Stimulated activated CD8-positive, alpha-beta memory T cell treated with anti-CD3 and anti-CD28 coated beads, Interleukin-12 subunit alpha, Interleukin-12 subunit beta, amount 100 ng/mL, for 24 hours (primary cell): ENCODE data around the gene EAF2.
"Not testable (repeated sequence)": the region's sequence is repeated elsewhere in the genome, so short reads cannot be mapped to it uniquely, and the experiment has no call there.

Source experiments
- DNase-seq: peaks from one replicate; pipeline ENCODE4 v3.0.0-alpha.2; 2020; ENCODE audit errors: extremely low read depth

Gene EAF2

GRCh38 chr3:121834671-121835464 is at the start of gene EAF2, which contains the start of gene IQCB1:
Gene EAF2 (plus strand): TSS chr3:121835209. CDS start chr3:121835286, 77 bp downstream.
Gene IQCB1 (minus strand): TSS chr3:121835060. CDS start chr3:121828960, 6,100 bp downstream.
- peak; percentile 80 for DNase-seq

GRCh38 chr3:121786485-121786884 is 48.5 kb upstream of the EAF2 start:
- no peak for DNase-seq

- no peak for DNase-seq
These were observed 41.9 kb upstream of the EAF2 start for GRCh38 chr3:121793078-121793477.

DNA sequence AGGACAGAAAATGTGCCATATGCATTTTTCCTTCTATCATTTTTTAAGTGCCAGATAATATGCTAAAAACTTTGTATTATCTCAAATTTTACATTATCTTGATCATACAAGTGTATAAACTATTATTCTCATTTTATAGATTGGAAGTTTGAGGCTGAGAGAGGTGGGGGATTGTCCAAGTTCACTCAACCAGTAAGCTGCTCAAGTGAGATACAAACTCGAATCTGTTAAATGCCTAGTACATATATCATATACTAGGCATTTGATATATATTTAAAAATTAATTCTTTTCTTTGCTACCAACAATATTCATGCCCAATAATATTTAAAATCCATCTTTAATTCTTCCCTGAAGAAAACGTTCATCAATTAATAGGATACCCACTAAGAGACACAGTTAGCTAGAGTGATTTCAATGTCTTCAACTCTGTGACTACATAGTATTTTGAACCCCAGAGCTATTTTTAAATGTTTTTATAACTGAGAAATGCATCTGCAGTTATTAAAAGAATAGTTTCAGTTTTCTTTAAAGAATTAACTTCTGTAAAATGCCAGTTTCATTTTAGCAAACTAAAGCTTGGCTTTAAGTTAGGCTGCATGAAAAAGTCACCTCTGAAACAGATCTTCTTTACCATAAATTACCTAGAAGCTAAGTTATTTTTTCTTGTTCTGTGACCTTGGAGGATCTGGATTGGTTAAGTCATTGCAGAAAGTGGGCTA is 40.6 kb upstream of the EAF2 start:
- DNase-seq, result no peak

- DNase-seq, result no peak
These were observed 38.0 kb upstream of the EAF2 start for GRCh38 chr3:121796970-121797369.

DNA sequence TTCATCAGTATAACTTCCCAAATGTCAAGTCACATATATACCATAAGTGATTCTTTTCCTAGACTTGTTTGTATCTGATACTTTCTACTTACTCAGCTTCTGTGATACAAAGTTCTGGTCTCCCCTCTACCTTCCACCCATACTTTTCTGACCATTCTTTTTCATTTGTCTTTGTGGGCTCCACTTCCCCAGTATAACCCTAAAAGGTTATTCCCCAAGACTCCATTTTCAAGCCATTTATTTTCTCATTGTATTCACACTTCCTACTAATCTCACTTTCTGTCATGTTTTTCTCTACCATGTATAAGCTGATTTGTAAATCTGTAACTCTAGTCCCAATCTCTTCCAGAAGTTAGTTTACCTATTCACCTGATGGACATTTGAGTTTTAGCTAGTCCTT is 34.1 kb upstream of the EAF2 start:
- DNase-seq, result no peak

DNA sequence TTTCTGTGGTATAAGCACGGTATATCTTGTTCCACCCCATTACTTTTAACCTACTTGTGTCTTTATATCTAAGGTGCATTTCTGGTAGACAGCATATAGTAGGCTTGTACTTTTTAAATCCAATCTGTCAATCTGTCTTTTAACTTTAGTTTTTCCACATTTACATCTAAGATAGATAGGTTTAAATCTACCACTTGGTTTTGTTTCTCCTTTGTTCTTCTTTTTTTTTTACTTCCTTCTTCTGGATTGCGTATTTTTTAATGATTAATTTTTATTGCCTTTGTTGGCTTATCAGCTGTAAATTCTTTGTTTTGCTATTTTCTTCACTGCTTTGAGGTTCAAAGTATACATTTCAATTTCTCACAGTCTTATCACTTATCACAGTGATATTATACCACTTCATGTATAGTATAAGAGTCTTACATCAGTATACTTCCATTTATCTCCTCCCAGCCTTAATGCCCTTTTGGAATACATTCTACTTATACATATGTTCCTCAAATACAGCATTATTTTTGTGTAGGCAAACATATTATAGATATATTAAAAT is 31.2 kb upstream of the EAF2 start:
- no peak for DNase-seq

- no peak for DNase-seq
These were observed 25.8 kb upstream of the EAF2 start for GRCh38 chr3:121809249-121809648.

- no peak for DNase-seq
These were observed 17.3 kb upstream of the EAF2 start for GRCh38 chr3:121817753-121818152.

DNA sequence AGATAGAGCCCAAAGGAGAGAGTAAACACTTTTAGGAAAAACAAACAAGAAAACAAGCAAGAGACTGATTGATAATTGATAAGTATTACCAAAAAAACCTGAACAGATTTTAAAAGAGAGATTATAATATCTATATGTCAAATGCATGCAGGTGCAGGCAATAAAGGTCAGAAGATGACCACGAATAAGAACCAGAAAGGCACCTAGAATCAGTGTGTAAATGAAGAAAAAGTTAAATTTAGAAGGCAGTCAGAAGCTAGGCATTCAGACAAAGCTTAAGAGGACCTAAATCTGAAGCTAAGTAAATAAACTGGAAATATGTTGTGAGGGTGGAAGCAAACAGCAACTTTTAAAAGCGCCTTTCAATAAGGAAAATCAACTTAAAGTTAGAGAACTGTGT is 16.4 kb upstream of the EAF2 start:
- DNase-seq, result no peak

DNA sequence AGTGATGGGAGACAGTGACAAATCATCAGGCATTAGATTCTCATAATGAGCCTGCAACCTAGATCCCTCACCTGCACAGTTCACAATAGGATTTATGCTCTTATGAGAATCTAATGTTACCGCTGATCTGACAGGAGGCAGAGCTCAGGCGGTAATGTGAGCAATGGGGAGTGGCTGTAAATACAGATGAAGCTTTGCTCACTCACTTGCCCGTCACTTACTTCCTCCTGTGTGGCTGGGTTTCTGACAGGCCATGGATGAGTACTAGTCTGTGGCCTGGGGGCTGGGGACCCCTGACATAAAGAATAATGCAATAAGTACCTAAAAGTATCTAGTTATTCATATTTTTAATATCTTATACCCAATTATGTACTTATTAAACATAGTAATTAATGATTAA is 15.8 kb upstream of the EAF2 start:
- no peak for DNase-seq

DNA sequence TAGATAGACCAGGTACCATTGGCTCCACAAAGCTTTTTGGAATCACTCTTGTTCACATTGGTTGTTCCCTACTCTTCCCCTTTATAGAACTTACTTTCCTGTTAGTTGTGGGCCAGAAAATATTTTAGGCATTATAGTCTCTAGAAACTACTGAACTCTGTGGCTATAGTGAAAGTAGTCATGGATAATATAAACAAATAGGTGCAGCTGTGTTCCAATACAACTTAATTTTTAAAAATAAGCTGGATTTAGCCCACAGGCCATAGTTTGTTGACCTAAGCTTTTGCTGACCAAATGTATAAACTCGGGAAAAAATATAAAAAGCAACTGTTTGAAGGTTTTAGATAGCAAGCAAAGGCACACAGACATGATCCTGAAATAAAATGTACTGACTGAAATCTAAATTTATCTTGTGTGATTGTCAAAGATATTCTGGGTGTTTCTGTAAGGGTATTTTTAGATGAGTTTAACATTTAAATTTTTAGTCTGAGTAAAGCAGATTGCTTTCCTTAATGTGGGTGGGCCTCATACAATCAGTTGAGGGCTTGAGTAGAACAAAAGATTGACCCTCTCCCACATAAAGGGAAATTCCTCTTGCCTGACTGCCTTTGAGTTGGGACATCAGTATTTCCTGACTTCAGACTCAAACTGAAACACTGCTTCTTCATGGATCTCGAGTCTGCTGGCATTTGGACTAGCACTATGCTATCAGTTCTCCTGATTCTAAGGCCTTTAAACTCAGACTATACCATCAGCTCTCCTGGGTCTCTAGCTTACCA is 13.4 kb upstream of the EAF2 start:
- no peak for DNase-seq

DNA sequence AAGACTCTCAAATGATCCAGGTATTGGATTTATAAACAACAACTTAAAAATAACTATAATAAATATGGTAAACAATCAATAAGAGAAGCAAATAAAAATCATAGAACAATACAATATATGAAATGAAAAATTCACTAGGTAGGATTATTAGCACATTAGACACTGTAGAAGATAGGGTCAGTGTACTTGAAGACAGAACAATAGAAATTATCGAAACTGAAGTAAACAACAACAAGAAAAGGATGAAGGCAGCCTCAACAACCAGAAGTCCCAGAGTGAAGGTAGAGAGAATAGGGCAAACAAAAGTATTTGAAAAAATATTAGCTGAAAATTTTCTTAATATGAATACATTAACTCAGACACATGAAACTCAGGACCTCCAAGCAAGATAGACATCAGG is 12.0 kb upstream of the EAF2 start:
- no peak for DNase-seq

DNA sequence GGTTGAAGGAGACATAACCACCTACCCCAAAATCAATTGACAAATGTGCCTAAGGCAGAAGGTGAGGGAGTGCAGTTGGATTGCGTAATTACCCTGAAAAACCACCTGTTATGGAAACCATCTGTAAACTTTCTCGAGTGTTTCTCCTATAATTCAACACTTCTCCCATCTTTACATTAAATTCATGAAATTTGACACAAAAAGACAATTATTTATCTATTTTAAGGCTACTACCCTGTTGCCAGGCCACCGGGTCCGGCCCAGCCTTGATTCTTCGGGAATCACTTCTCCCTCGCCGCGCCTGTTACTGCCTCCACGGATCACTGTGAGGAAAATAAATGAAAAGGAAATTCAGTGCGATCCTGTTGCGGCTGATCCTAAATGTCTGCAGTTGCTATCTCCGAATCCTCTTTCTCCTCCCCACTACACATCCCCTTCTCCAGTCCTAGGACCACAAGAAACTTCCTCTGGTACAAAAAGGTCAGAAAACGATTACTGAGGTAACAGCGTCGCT is 795 bp upstream of the EAF2 start:
- DNase-seq, result no peak

DNA sequence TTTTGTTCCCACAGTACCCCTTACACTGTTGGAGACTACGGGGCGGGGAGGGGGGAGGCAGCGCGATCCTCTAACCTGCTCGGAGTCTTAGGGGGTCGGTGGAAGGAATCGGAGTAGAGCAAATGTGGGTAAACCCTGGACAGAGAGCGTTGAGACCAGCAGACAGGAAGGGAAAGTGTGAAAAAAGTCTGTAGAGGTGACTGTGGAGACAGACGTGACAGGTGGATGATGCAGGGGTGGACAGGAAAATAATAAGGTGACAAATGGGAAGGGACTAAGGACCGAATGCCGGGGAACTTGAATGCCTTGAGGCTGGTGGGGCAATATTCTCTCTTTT is 424 bp downstream of the EAF2 start:
- DNase-seq, result no peak

DNA sequence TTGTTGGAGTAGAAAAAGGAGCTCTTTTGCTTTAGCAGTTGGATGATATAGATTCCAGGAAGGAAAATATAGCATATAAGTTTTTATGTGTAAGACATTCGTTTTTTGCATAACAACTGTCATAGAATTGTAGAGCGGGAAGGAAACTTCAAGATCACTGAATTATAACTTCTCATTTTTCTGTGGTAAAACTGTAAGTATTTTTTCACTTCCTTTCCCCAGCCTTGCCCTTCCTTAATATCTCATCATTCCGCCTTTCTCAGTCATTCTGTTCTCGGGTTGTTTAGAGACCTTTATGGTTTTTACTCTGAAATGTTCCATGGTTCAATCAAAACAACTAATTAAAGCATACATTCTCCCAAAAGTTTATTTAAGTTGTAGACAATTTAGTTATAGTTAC is 1.1 kb downstream of the EAF2 start:
- DNase-seq, result no peak

- no peak for DNase-seq
These were observed 1.5 kb downstream of the EAF2 start for GRCh38 chr3:121836481-121836880.

DNA sequence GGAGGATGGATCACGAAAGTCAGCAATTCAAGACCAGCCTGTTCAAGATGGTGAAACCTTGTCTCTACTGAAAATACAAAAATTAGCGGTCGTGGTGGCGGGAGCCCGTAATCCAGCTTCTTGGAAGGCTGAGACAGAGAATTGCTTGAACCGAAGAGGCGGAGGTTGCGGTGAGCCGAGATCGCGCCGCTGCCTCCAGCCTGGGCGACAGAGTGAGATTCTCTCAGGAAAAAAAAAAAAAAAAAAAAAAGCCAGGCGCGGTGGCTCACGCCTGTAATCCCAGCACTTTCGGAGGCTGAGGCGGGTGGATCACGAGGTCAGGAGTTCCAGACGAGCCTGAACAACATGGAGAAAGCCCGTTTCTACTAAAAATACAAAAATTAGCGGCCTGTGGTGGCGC is 5.0 kb downstream of the EAF2 start:
- DNase-seq, result no peak

DNA sequence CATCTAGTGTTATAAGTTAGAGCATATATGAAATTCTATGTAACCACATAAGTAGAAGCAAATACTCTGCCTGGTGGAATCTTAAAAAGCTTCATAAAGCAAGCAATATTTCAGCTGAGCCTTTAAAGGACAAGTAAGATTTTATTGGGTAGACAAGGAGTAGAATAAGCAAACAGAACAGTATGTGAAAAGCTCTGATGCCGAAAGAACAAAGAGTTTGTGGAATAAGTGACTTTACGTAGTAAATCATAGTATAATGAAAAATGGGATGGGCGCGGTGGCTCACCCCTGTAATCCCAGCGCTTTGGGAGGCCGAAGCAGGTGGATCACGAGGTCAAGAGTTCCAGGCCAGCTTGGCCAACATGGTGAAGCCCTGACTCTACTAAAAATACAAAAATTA is 9.9 kb downstream of the EAF2 start:
- no peak for DNase-seq

- no peak for DNase-seq
These were observed 17.2 kb downstream of the EAF2 start for GRCh38 chr3:121852256-121852655.

DNA sequence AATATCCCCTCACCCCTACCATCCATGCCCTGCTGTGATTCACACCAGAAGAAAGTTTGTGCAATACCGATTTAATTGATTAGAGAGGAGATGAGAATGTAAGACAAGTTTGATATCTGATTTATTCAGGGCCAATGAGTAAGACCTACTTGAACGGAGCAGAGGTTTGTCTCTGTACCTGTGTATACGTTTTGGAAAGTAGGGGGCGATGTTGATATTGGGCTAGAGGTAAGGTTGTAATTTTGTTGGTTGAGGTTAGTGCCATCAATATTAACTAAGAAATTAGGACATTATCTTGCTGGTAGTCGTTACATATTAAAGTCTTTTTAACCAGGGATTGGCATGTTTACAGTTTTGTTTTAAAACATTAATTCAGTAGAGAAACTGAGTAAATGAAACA is 20.5 kb downstream of the EAF2 start:
- no peak for DNase-seq

DNA sequence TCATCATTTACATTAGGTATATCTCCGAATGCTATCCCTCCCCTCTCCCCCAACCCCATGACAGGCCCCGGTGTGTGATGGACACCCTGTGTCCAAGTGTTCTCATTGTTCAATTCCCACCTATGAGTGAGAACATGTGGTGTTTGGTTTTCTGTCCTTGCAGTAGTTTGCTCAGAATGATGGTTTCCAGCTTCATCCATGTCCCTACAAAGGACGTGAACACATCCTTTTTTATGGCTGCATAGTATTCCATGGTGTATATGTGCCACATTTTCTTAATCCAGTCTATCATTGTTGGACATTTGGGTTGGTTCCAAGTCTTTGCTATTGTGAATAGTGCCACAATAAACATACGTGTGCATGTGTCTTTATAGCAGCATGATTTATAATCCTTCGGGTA is 22.8 kb downstream of the EAF2 start:
- not testable (repeated sequence) for DNase-seq
